NCI-H1092 (cell line): ENCODE data around the gene TUBE1.
A peak's percentile ranks its signal among the peaks of the same experiment; 100 is the strongest.

Source experiments
- DNase-seq: peaks from one replicate; lab custom pipeline; 2025; lab: John Stamatoyannopoulos, UW

TUBE1 gene

GRCh38 chr6:112036088-112036637, 51.1 kb downstream of the TUBE1 start:
- no peak for DNase-seq

GRCh38 chr6:112034616-112034995, 52.7 kb downstream of the TUBE1 start:
- DNase-seq = no peak

- no peak for DNase-seq
Observed at GRCh38 chr6:112033791-112034615, 53.3 kb downstream of the TUBE1 start.

- DNase-seq = no peak
Observed at GRCh38 chr6:112032728-112033127, 54.6 kb downstream of the TUBE1 start.

GRCh38 chr6:112031960-112032359, 55.3 kb downstream of the TUBE1 start:
- no peak for DNase-seq

- DNase-seq = no peak
Observed at GRCh38 chr6:112030961-112031660, 56.2 kb downstream of the TUBE1 start.

GRCh38 chr6:112030206-112030960, 56.9 kb downstream of the TUBE1 start:
- DNase-seq = no peak

GRCh38 chr6:112029045-112029822, 58.0 kb downstream of the TUBE1 start:
- peak; percentile 25 for DNase-seq

- DNase-seq = no peak
Observed at GRCh38 chr6:112027942-112028674, 59.2 kb downstream of the TUBE1 start.

GRCh38 chr6:112026933-112027332, 60.3 kb downstream of the TUBE1 start:
- DNase-seq = no peak

- DNase-seq = no peak
Observed at GRCh38 chr6:112024464-112024863, 62.8 kb downstream of the TUBE1 start.

GRCh38 chr6:112022749-112023148, 64.5 kb downstream of the TUBE1 start:
- no peak for DNase-seq

GRCh38 chr6:112021691-112022310, 65.5 kb downstream of the TUBE1 start:
- DNase-seq = no peak
